ENCODE measurements around the gene GABARAP.
A peak's percentile ranks its signal among the peaks of the same experiment; 100 is the strongest.

Gene GABARAP

GRCh38 chr17:7223375-7223774, 18.9 kb downstream of the GABARAP start:
- DNase-seq, result no peak

- no peak for DNase-seq
Measured at GRCh38 chr17:7222972-7223292, 19.3 kb downstream of the GABARAP start.

GRCh38 chr17:7222093-7222971, 19.9 kb downstream of the GABARAP start:
- DNase-seq, result no peak

GRCh38 chr17:7221278-7222092, 20.8 kb downstream of the GABARAP start:
- DNase-seq, result no peak

GRCh38 chr17:7220593-7221277, 21.5 kb downstream of the GABARAP start:
- peak in 21 of 58 donors; percentile 17 to 50 (median 28) for DNase-seq

- peak; percentile 40 to 95 (median 84) for DNase-seq
Measured at GRCh38 chr17:7219812-7220592, 22.2 kb downstream of the GABARAP start, which contains the start of the genes ACADVL and DLG4. ACADVL (plus strand) TSS chr17:7219938; CDS start chr17:7219985, 47 bp downstream. DLG4 (minus strand) TSS chr17:7219836.

- no peak for DNase-seq
Measured at GRCh38 chr17:7219229-7219811, 22.9 kb downstream of the GABARAP start.

- DNase-seq, result no peak
Measured at GRCh38 chr17:7218758-7219157, 23.5 kb downstream of the GABARAP start.

- no peak for DNase-seq
Measured at GRCh38 chr17:7218166-7218565, 24.1 kb downstream of the GABARAP start.

GRCh38 chr17:7217113-7217987, 24.9 kb downstream of the GABARAP start:
- peak in 33 of 58 donors; percentile 15 to 80 (median 49) for DNase-seq

GRCh38 chr17:7216242-7217112, 25.8 kb downstream of the GABARAP start:
- peak in 1 of 58 donors; percentile 12 for DNase-seq

GRCh38 chr17:7215652-7216180, 26.5 kb downstream of the GABARAP start:
- DNase-seq, result peak in 1 of 58 donors; percentile 32

GRCh38 chr17:7215136-7215638, 27.1 kb downstream of the GABARAP start:
- DNase-seq, result peak in 1 of 58 donors; percentile 93

GRCh38 chr17:7214300-7215135, 27.7 kb downstream of the GABARAP start:
- peak; percentile 75 to 99 (median 96) for DNase-seq

- peak in 47 of 58 donors; percentile 43 to 93 (median 77) for DNase-seq
Measured at GRCh38 chr17:7213895-7214299, 28.4 kb downstream of the GABARAP start.

GRCh38 chr17:7211491-7212273, 30.6 kb downstream of the GABARAP start:
- no peak for DNase-seq

Measured in anterior cingulate cortex (tissue), 58 donors.